HEK293 (cell line): ENCODE data around the gene RPS17.

Source experiments
- CTCF ChIA-PET: fragments of 350-600 bp; formaldehyde crosslinking; extraction: SDS; loops from one replicate; lab custom pipeline; 2021; ENCODE audit warnings: antibody characterized with exemption; lab: Yijun Ruan, JAX
- POLR2A ChIA-PET: fragments of 300-600 bp; formaldehyde crosslinking; extraction: SDS; loops from one replicate; lab custom pipeline; 2020; ENCODE audit warnings: antibody characterized with exemption, inconsistent platforms; lab: Yijun Ruan, JAX
- H3K27ac ChIP-seq: fragments of 200-500 bp; sonication (Bioruptor generic); 2 replicates; pipeline ENCODE4 v1.5.1; 2014; ENCODE audit warnings: low read depth, low read length, control low read depth, inconsistent platforms; ENCODE audit errors: extremely low read depth
- H3K36me3 ChIP-seq, 2 experiments: fragments of 200-500 bp in 1 of 2; sonication (Bioruptor generic) in 1 of 2; 1 replicate in 1 of 2; 2 replicates in 1 of 2; pipeline ENCODE4 v1.5.1; 2014 to 2017; ENCODE audit warnings: inconsistent platforms in 2 of 2, low read length in 2 of 2; ENCODE audit not compliant: control insufficient read depth in 2 of 2, insufficient read depth in 1 of 2
- H3K4me1 ChIP-seq: fragments of 200-500 bp; sonication (Bioruptor generic); 2 replicates; pipeline ENCODE4 v1.5.1; 2014; ENCODE audit warnings: mild to moderate bottlenecking, low read length, inconsistent platforms; ENCODE audit not compliant: control insufficient read depth, insufficient read depth
- H3K4me3 ChIP-seq: 2 replicates; pipeline ENCODE4 v1.5.1; 2011; ENCODE audit warnings: low read depth, mild to moderate bottlenecking, control low read depth, low read length, moderate library complexity
- H3K9me3 ChIP-seq: fragments of 200-500 bp; sonication (Bioruptor generic); 2 replicates; pipeline ENCODE4 v1.5.1; 2014; ENCODE audit warnings: low read depth, low read length, inconsistent platforms; ENCODE audit not compliant: control insufficient read depth, insufficient read depth
- GLI4 ChIP-seq: fragments of 450-650 bp; formaldehyde crosslinking; IDR thresholded peaks from 2 replicates; pipeline ENCODE4 v1.5.1; 2016; ENCODE audit warnings: missing biosample characterization, missing genetic modification characterization
- KLF7 ChIP-seq: fragments of 450-650 bp; formaldehyde crosslinking; IDR thresholded peaks from 2 replicates; pipeline ENCODE4 v1.5.1; 2016; ENCODE audit warnings: missing biosample characterization, missing genetic modification characterization, borderline replicate concordance
- OVOL3 ChIP-seq: fragments of 450-650 bp; formaldehyde crosslinking; IDR thresholded peaks from 2 replicates; pipeline ENCODE4 v1.5.1; 2016; ENCODE audit warnings: missing biosample characterization, missing genetic modification characterization
- PRDM1 ChIP-seq: fragments of 450-650 bp; formaldehyde crosslinking; IDR thresholded peaks from 2 replicates; pipeline ENCODE4; 2016; ENCODE audit warnings: missing biosample characterization, missing genetic modification characterization
- RBAK ChIP-seq: fragments of 450-650 bp; formaldehyde crosslinking; IDR thresholded peaks from 2 replicates; pipeline ENCODE4 v1.5.1; 2016; ENCODE audit warnings: missing biosample characterization, missing genetic modification characterization
- SCRT1 ChIP-seq: fragments of 450-650 bp; formaldehyde crosslinking; IDR thresholded peaks from 2 replicates; pipeline ENCODE4 v1.5.1; 2016; ENCODE audit warnings: missing biosample characterization, missing genetic modification characterization, borderline replicate concordance
- YY2 ChIP-seq: fragments of 450-650 bp; formaldehyde crosslinking; IDR thresholded peaks from 2 replicates; pipeline ENCODE4 v1.5.1; 2016; ENCODE audit warnings: missing biosample characterization, missing genetic modification characterization
- ZBTB17 ChIP-seq: fragments of 450-650 bp; formaldehyde crosslinking; IDR thresholded peaks from 2 replicates; pipeline ENCODE4 v1.5.1; 2016; ENCODE audit warnings: missing biosample characterization, missing genetic modification characterization
- ZBTB48 ChIP-seq: fragments of 450-650 bp; formaldehyde crosslinking; IDR thresholded peaks from 2 replicates; pipeline ENCODE4 v1.5.1; 2016; ENCODE audit warnings: missing biosample characterization, missing genetic modification characterization
- ZBTB7A ChIP-seq: fragments of 450-650 bp; formaldehyde crosslinking; IDR thresholded peaks from 2 replicates; pipeline ENCODE4 v1.5.1; 2016; ENCODE audit warnings: low read depth, missing biosample characterization, missing genetic modification characterization
- ZBTB8A ChIP-seq: fragments of 450-650 bp; formaldehyde crosslinking; IDR thresholded peaks from 2 replicates; pipeline ENCODE4 v1.5.1; 2016; ENCODE audit warnings: missing biosample characterization, missing genetic modification characterization
- ZEB2 ChIP-seq: fragments of 450-650 bp; formaldehyde crosslinking; IDR thresholded peaks from 2 replicates; pipeline ENCODE4 v1.5.1; 2016; ENCODE audit warnings: missing biosample characterization, missing genetic modification characterization
- ZFP3 ChIP-seq: fragments of 450-650 bp; formaldehyde crosslinking; IDR thresholded peaks from 2 replicates; pipeline ENCODE4 v1.5.1; 2016; ENCODE audit warnings: low read depth, missing biosample characterization, missing genetic modification characterization
- ZNF112 ChIP-seq: fragments of 450-650 bp; formaldehyde crosslinking; IDR thresholded peaks from 2 replicates; pipeline ENCODE4 v1.5.0; 2017; ENCODE audit warnings: missing biosample characterization, missing genetic modification characterization
- ZNF140 ChIP-seq: fragments of 450-650 bp; formaldehyde crosslinking; IDR thresholded peaks from 2 replicates; pipeline ENCODE4 v1.5.1; 2016; ENCODE audit warnings: missing biosample characterization, missing genetic modification characterization
- ZNF2 ChIP-seq: fragments of 450-650 bp; formaldehyde crosslinking; IDR thresholded peaks from 2 replicates; pipeline ENCODE4 v1.5.1; 2016; ENCODE audit warnings: missing biosample characterization, missing genetic modification characterization
- ZNF202 ChIP-seq: fragments of 450-650 bp; formaldehyde crosslinking; IDR thresholded peaks from 2 replicates; pipeline ENCODE4 v1.5.1; 2016; ENCODE audit warnings: missing biosample characterization, missing genetic modification characterization, borderline replicate concordance
- ZNF223 ChIP-seq: fragments of 450-650 bp; formaldehyde crosslinking; IDR thresholded peaks from 2 replicates; pipeline ENCODE4 v1.5.1; 2016; ENCODE audit warnings: missing biosample characterization, missing genetic modification characterization
- ZNF239 ChIP-seq: fragments of 450-650 bp; formaldehyde crosslinking; IDR thresholded peaks from 2 replicates; pipeline ENCODE4 v1.5.1; 2016; ENCODE audit warnings: missing biosample characterization, missing genetic modification characterization
- ZNF24 ChIP-seq: fragments of 450-650 bp; formaldehyde crosslinking; IDR thresholded peaks from 2 replicates; pipeline ENCODE4 v1.5.1; 2016; ENCODE audit warnings: missing biosample characterization, missing genetic modification characterization
- ZNF335 ChIP-seq: fragments of 450-650 bp; formaldehyde crosslinking; conservative IDR thresholded peaks from 2 replicates; pipeline ENCODE4 v1.5.1; 2016; ENCODE audit warnings: missing biosample characterization, missing genetic modification characterization
- ZNF341 ChIP-seq: fragments of 450-650 bp; formaldehyde crosslinking; IDR thresholded peaks from 2 replicates; pipeline ENCODE4; 2016; ENCODE audit warnings: low read depth, missing biosample characterization, missing genetic modification characterization
- ZNF394 ChIP-seq: fragments of 450-650 bp; formaldehyde crosslinking; IDR thresholded peaks from 2 replicates; pipeline ENCODE4 v1.5.1; 2016; ENCODE audit warnings: missing biosample characterization, missing genetic modification characterization, mild to moderate bottlenecking, moderate library complexity, borderline replicate concordance
- ZNF529 ChIP-seq: fragments of 450-650 bp; formaldehyde crosslinking; IDR thresholded peaks from 2 replicates; pipeline ENCODE4 v1.5.1; 2017; ENCODE audit warnings: missing genetic modification characterization, missing biosample characterization; ENCODE audit not compliant: insufficient replicate concordance
- ZNF580 ChIP-seq: fragments of 450-650 bp; formaldehyde crosslinking; IDR thresholded peaks from 2 replicates; pipeline ENCODE4 v1.5.1; 2016; ENCODE audit warnings: missing biosample characterization, missing genetic modification characterization
- ZNF600 ChIP-seq: fragments of 450-650 bp; formaldehyde crosslinking; IDR thresholded peaks from 2 replicates; pipeline ENCODE4 v1.5.1; 2016; ENCODE audit warnings: missing biosample characterization, missing genetic modification characterization
- ZNF777 ChIP-seq: fragments of 450-650 bp; formaldehyde crosslinking; IDR thresholded peaks from 2 replicates; pipeline ENCODE4 v1.5.1; 2017; ENCODE audit warnings: missing biosample characterization, missing genetic modification characterization, borderline replicate concordance
- ZNF830 ChIP-seq: fragments of 450-650 bp; IDR thresholded peaks from 2 replicates; pipeline ENCODE4 v1.5.0; 2018; ENCODE audit warnings: missing biosample characterization, missing genetic modification characterization, low read depth, mild to moderate bottlenecking, moderate library complexity
- ZSCAN4 ChIP-seq: fragments of 450-650 bp; formaldehyde crosslinking; IDR thresholded peaks from 2 replicates; pipeline ENCODE4 v1.5.1; 2017; ENCODE audit warnings: missing biosample characterization, missing genetic modification characterization
- TF ChIP-seq, protein P1 (sequence below): fragments of 450-650 bp; formaldehyde crosslinking; IDR thresholded peaks from 2 replicates; pipeline ENCODE4 v1.5.1; 2016; ENCODE audit warnings: missing biosample characterization, missing genetic modification characterization
- TF ChIP-seq, protein P2 (sequence below): fragments of 450-650 bp; formaldehyde crosslinking; conservative IDR thresholded peaks from 2 replicates; pipeline ENCODE4 v1.5.1; 2016; ENCODE audit warnings: low read depth, missing biosample characterization, missing genetic modification characterization
- TF ChIP-seq, protein P3 (sequence below): fragments of 450-650 bp; IDR thresholded peaks from 2 replicates; pipeline ENCODE4 v1.5.1; 2018; ENCODE audit warnings: missing biosample characterization, mild to moderate bottlenecking, missing genetic modification characterization

The RPS17 gene

DNA sequence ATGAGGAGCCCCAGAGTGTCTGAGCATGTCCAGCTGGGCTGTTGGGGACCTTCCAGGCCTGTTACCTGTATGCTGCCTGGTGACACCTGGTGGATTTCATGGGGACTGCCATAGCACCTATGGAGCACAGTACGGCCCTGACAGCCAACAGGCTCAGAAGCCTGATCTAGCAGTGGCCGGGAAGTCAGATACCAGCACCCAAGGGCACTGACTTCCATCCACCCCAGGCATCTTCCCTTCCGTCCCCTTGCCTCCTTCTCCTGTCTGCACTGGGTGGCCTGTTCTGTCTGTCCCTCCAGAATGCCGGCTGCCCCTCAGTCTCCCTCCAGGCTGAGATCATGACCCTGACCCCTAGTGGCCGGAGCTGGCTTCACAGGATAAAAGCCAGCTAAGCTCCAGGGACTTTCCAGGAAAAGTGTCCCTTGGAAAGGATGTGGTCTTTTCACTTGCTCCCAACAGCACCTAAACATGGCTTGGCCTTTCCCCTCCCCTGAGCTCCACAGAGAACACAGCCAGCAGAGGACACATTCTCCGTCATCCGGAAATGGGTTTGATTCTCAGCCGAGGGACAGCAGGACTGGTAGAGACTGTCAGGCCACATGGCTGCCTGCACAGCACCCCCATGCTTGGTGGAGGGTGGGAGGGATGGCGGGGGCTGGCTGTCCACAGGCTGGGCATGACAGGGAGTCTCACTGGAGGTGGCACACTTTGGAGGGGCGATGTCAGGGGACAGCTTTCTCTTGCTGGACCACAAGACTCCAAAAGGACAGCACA, 9.5 kb downstream of the RPS17 start:
- H3K4me3 ChIP-seq, result peak overlapping the region; percentile 41
- ChIA-PET CTCF (interaction anchor here (0.5 to 2.8 kb wide), 33 partner anchors 10 to 1120 kb away, joined by 3 to 42 read pairs (median 3); partner anchors contain the start of gene RPS17), POLR2A (interaction anchor here (1.1 to 1.7 kb wide), 4 partner anchors 9 to 469 kb away, joined by 3 to 22 read pairs (median 4); partner anchors contain the start of gene RPS17)
- no peak overlapping the region for H3K27ac ChIP-seq
- peaks cover 15 to 33% of the 10 kb centered on the region in 2 experiments for H3K36me3 ChIP-seq
- H3K4me1 ChIP-seq, result no peaks in the 10 kb centered on the region
- no peaks in the 10 kb centered on the region for H3K9me3 ChIP-seq
- TF ChIP-seq, protein P1, sequence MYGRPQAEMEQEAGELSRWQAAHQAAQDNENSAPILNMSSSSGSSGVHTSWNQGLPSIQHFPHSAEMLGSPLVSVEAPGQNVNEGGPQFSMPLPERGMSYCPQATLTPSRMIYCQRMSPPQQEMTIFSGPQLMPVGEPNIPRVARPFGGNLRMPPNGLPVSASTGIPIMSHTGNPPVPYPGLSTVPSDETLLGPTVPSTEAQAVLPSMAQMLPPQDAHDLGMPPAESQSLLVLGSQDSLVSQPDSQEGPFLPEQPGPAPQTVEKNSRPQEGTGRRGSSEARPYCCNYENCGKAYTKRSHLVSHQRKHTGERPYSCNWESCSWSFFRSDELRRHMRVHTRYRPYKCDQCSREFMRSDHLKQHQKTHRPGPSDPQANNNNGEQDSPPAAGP (tag by site-specific recombination), result no peak
- no peak for TF ChIP-seq ZNF223 (tag by site-specific recombination)
- TF ChIP-seq, protein P2, sequence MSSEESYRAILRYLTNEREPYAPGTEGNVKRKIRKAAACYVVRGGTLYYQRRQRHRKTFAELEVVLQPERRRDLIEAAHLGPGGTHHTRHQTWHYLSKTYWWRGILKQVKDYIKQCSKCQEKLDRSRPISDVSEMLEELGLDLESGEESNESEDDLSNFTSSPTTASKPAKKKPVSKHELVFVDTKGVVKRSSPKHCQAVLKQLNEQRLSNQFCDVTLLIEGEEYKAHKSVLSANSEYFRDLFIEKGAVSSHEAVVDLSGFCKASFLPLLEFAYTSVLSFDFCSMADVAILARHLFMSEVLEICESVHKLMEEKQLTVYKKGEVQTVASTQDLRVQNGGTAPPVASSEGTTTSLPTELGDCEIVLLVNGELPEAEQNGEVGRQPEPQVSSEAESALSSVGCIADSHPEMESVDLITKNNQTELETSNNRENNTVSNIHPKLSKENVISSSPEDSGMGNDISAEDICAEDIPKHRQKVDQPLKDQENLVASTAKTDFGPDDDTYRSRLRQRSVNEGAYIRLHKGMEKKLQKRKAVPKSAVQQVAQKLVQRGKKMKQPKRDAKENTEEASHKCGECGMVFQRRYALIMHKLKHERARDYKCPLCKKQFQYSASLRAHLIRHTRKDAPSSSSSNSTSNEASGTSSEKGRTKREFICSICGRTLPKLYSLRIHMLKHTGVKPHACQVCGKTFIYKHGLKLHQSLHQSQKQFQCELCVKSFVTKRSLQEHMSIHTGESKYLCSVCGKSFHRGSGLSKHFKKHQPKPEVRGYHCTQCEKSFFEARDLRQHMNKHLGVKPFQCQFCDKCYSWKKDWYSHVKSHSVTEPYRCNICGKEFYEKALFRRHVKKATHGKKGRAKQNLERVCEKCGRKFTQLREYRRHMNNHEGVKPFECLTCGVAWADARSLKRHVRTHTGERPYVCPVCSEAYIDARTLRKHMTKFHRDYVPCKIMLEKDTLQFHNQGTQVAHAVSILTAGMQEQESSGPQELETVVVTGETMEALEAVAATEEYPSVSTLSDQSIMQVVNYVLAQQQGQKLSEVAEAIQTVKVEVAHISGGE, result no peak
- TF ChIP-seq SCRT1 (tag by site-specific recombination), result no peak; the same call in 1 of the 2 replicates
- no peak for TF ChIP-seq ZNF140 (tag by site-specific recombination)
- TF ChIP-seq ZNF335 (tag by site-specific recombination), result peak; percentile 82
- TF ChIP-seq ZNF394 (tag by site-specific recombination), result no peak
- TF ChIP-seq ZEB2, result peak; percentile 61
- TF ChIP-seq ZNF580, result no peak
- TF ChIP-seq ZBTB48 (tag by site-specific recombination), result peak; percentile 90
- TF ChIP-seq OVOL3, result no peak
- TF ChIP-seq, protein P3, sequence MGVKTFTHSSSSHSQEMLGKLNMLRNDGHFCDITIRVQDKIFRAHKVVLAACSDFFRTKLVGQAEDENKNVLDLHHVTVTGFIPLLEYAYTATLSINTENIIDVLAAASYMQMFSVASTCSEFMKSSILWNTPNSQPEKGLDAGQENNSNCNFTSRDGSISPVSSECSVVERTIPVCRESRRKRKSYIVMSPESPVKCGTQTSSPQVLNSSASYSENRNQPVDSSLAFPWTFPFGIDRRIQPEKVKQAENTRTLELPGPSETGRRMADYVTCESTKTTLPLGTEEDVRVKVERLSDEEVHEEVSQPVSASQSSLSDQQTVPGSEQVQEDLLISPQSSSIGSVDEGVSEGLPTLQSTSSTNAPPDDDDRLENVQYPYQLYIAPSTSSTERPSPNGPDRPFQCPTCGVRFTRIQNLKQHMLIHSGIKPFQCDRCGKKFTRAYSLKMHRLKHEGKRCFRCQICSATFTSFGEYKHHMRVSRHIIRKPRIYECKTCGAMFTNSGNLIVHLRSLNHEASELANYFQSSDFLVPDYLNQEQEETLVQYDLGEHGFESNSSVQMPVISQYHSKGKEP (tag by site-specific recombination), result no peak
- TF ChIP-seq ZBTB7A (tag by site-specific recombination), result no peak
- no peak for TF ChIP-seq ZNF112
- no peak for TF ChIP-seq GLI4 (tag by site-specific recombination)
- TF ChIP-seq ZNF202, result no peak
- TF ChIP-seq ZSCAN4 (tag by site-specific recombination), result no peak
- peak; percentile 79 for TF ChIP-seq ZNF600 (tag by site-specific recombination)
- no peak for TF ChIP-seq KLF7 (tag by site-specific recombination)
- TF ChIP-seq ZNF239 (tag by site-specific recombination), result no peak
- TF ChIP-seq ZNF777 (tag by site-specific recombination), result no peak
- no peak for TF ChIP-seq ZNF529 (tag by site-specific recombination)
- TF ChIP-seq ZBTB17 (tag by site-specific recombination), result peak; percentile 74
- peak; percentile 35; the same call in 1 of the 2 replicates for TF ChIP-seq ZBTB8A (tag by site-specific recombination)
- TF ChIP-seq ZNF24, result no peak
- no peak for TF ChIP-seq ZNF830 (tag by site-specific recombination)
- TF ChIP-seq ZFP3 (tag by site-specific recombination), result no peak
- TF ChIP-seq ZNF341 (tag by site-specific recombination), result no peak
- peak; percentile 63; the same call in 1 of the 2 replicates for TF ChIP-seq YY2 (tag by site-specific recombination)
- TF ChIP-seq ZNF2 (tag by site-specific recombination), result peak; percentile 99
- TF ChIP-seq RBAK, result no peak
- peak; percentile 88 for TF ChIP-seq PRDM1 (tag by site-specific recombination)
